B cell (primary cell): ENCODE data around the gene KCNJ12. TPM values are rescaled to one million over a fixed set of nuclear protein-coding genes. Genes with fewer than 3 reads are reported as not detected.

Source experiments
- ATAC-seq: fragments of 200-7000 bp; cut with Tn5 transposase; one replicate; pipeline ENCODE4 v1.10.0; 2021; ENCODE audit warnings: low read depth, mild to moderate bottlenecking, moderate number of reproducible peaks, moderate library complexity
- CTCF ChIA-PET: fragments of 350-600 bp; sonication (Branson Sonifier 250); formaldehyde crosslinking; loops from one replicate; lab custom pipeline; 2021; ENCODE audit warnings: antibody characterized with exemption, inconsistent platforms; lab: Charles Lee
- POLR2A ChIA-PET: fragments of 350-600 bp; sonication (Branson Sonifier 250); formaldehyde crosslinking; loops from one replicate; lab custom pipeline; 2021; ENCODE audit warnings: antibody characterized with exemption; lab: Charles Lee
- DNase-seq: peaks from one replicate; pipeline ENCODE4 v3.0.0; 2013
- H2AFZ ChIP-seq: 2 replicates; pipeline ENCODE4 v1.6.1; 2012; ENCODE audit warnings: mild to moderate bottlenecking, low read depth, low read length; ENCODE audit not compliant: insufficient read depth, poor library complexity, severe bottlenecking
- H3K27ac ChIP-seq, 2 donors: 1 replicate in 1 of 2; 2 replicates in 1 of 2; pipeline ENCODE4 v1.5.1; 2012 to 2013; ENCODE audit warnings: low read length in 2 of 2, mild to moderate bottlenecking in 2 of 2, moderate library complexity in 1 of 2
- H3K27me3 ChIP-seq, 4 experiments: fragments of 200-600 bp in 1 of 4; sonication (generic) in 1 of 4; replicated peaks in 1 of 4; 1 replicate in 2 of 4; 2 replicates in 2 of 4; pipeline versions ENCODE4 v1.6.1 to v1.7.0; 2013 to 2016; ENCODE audit warnings: low read length in 3 of 4, mild to moderate bottlenecking in 2 of 4, mixed read lengths in 1 of 4, moderate library complexity in 1 of 4; ENCODE audit not compliant: insufficient read depth in 4 of 4, control insufficient read depth in 3 of 4; ENCODE audit errors: control extremely low read depth in 1 of 4
- H3K36me3 ChIP-seq, 2 experiments: replicated peaks in 1 of 2; 1 replicate in 1 of 2; 2 replicates in 1 of 2; pipeline versions ENCODE4 v1.6.1 to v1.7.1; 2013; ENCODE audit warnings: low read length in 1 of 2; ENCODE audit not compliant: insufficient read depth in 2 of 2, control insufficient read depth in 1 of 2; ENCODE audit errors: control extremely low read depth in 1 of 2, extremely low read depth in 1 of 2
- H3K4me1 ChIP-seq, 2 donors: fragments of 200-600 bp in 1 of 2; sonication (generic) in 1 of 2; 1 replicate in 1 of 2; 2 replicates in 1 of 2; pipeline versions ENCODE4 v1.5.1 to v1.6.1; 2013 to 2017; ENCODE audit warnings: low read length in 2 of 2; ENCODE audit not compliant: control insufficient read depth in 2 of 2, insufficient read depth in 2 of 2
- H3K4me2 ChIP-seq: replicated peaks from 2 replicates; pipeline ENCODE3; 2012; ENCODE audit warnings: mild to moderate bottlenecking, low read depth, low read length; ENCODE audit not compliant: poor library complexity, severe bottlenecking
- H3K4me3 ChIP-seq, 5 experiments: fragments of 200-600 bp in 1 of 5; sonication (generic) in 1 of 5; 1 replicate in 3 of 5; 2 replicates in 2 of 5; pipeline versions ENCODE4 v1.5.1 to v1.7.0; 2011 to 2016; ENCODE audit warnings: low read length in 4 of 5, mild to moderate bottlenecking in 4 of 5, low read depth in 2 of 5, control low read depth in 1 of 5, moderate library complexity in 1 of 5; ENCODE audit not compliant: insufficient read depth in 1 of 5; ENCODE audit errors: control extremely low read depth in 1 of 5, extremely low read depth in 1 of 5
- H3K79me2 ChIP-seq: fragments of 200-600 bp; sonication (generic); one replicate; pipeline ENCODE4 v1.6.0; 2016; ENCODE audit warnings: low read length; ENCODE audit not compliant: control insufficient read depth, insufficient read depth
- H3K9ac ChIP-seq: fragments of 200-600 bp; sonication (generic); 2 replicates; pipeline ENCODE4 v1.6.1; 2017; ENCODE audit warnings: mild to moderate bottlenecking, low read length, moderate library complexity
- H3K9me3 ChIP-seq, 3 donors: one replicate each; pipeline versions ENCODE4 v1.6.1 to v1.7.1; 2013; ENCODE audit warnings: low read length in 2 of 3; ENCODE audit not compliant: control insufficient read depth in 2 of 3, insufficient read depth in 1 of 3; ENCODE audit errors: control extremely low read depth in 1 of 3
- H4K20me1 ChIP-seq: 2 replicates; pipeline ENCODE4 v1.6.0; 2012; ENCODE audit warnings: mild to moderate bottlenecking, low read length; ENCODE audit not compliant: insufficient read depth, control insufficient read depth, poor library complexity, severe bottlenecking
- H3K27ac Mint-ChIP-seq: one replicate; pipeline ENCODE4 v1.8.0; 2021; ENCODE audit warnings: mixed read lengths
- H3K27me3 Mint-ChIP-seq: one replicate; pipeline ENCODE4 v1.8.0; 2021; ENCODE audit warnings: mixed read lengths
- H3K4me1 Mint-ChIP-seq: one replicate; pipeline ENCODE4 v1.8.0; 2021; ENCODE audit warnings: mixed read lengths
- H3K4me3 Mint-ChIP-seq: one replicate; pipeline ENCODE4 v1.8.0; 2021; ENCODE audit warnings: mixed read lengths
- H3K9me3 Mint-ChIP-seq: one replicate; pipeline ENCODE4 v1.8.0; 2022; ENCODE audit warnings: mixed read lengths; ENCODE audit not compliant: insufficient read depth
- CTCF ChIP-seq: fragments of 200-600 bp; IDR thresholded peaks from one replicate; pipeline ENCODE4 v1.8.0; 2022; ENCODE audit warnings: antibody characterized with exemption, mild to moderate bottlenecking
- EZH2 ChIP-seq: IDR thresholded peaks from 2 replicates; pipeline ENCODE4 v1.6.1; 2012; ENCODE audit warnings: borderline replicate concordance, low read depth, mild to moderate bottlenecking, moderate library complexity, low read length; ENCODE audit not compliant: insufficient read depth, poor library complexity, severe bottlenecking
- WGBS: methylation state at CpG from one replicate; pipeline ENCODE4 v1.1.5; 2013; ENCODE audit warnings: missing lambda C conversion rate; ENCODE audit not compliant: insufficient coverage; 5-methylcytosine and 5-hydroxymethylcytosine counted together
- intact Hi-C: fragments of 100-400 bp; cut with micrococcal nuclease; formaldehyde crosslinking; loops from one replicate; pipeline ENCODE4 v1.10.0; 2022
- polyA plus RNA-seq: library from polyadenylated mRNA; depleted of rRNA; stranded (reverse); fragments of >200 nt; gene quantifications from 2 replicates; pipeline ENCODE4 v1.2.3, GENCODE V29; 2012
- total RNA-seq, 2 donors: library from RNA; stranded (reverse); fragments of 120-200 nt in 1 of 2; gene quantifications; 1 replicate in 1 of 2; 2 replicates in 1 of 2; pipeline versions ENCODE4 v1.2.3 to v1.2.4, GENCODE V29; 2013 to 2022

The KCNJ12 gene
- total and polyA plus RNA-seq, 2 donors (not counting 1 experiment from before 2014, with no cell fraction given), result not detected

- Histone ChIP-seq H3K9ac (no peak overlapping the region), H2AFZ (no peak overlapping the region), H4K20me1 (no peaks in the 10 kb centered on the region), H3K36me3 (no peaks in the 10 kb centered on the region), H3K79me2 (no peaks in the 10 kb centered on the region), H3K4me2 (no peak overlapping the region), H3K4me3 (no peak overlapping the region), H3K27me3 (no peaks in the 10 kb centered on the region), H3K27ac (no peak overlapping the region), H3K9me3 (no peaks in the 10 kb centered on the region), H3K4me1 (no peaks in the 10 kb centered on the region)
- 64% methylated on average over 7 of the region's 7 CpGs for WGBS
- peaks cover 3% of the 10 kb centered on the region for H3K27me3 Mint-ChIP-seq
- POLR2A ChIA-PET, result no interaction called here
- ATAC-seq (no peak), DNase-seq (no peak)
- intact Hi-C loops, result no loop called here
- TF ChIP-seq CTCF, result no peak
- no peak for TF ChIP-seq EZH2
- H3K4me1 Mint-ChIP-seq, result no peaks in the 10 kb centered on the region
- H3K4me3 Mint-ChIP-seq, result no peak overlapping the region
- H3K27ac Mint-ChIP-seq, result no peak overlapping the region
- no peaks in the 10 kb centered on the region for H3K9me3 Mint-ChIP-seq
- CTCF ChIA-PET, result no interaction called here
Measured at GRCh38 chr17:21360048-21360447, 16.1 kb upstream of the KCNJ12 start.

GRCh38 chr17:21361020-21361809, 14.9 kb upstream of the KCNJ12 start:
- H3K4me1 ChIP-seq, result no peaks in the 10 kb centered on the region
- POLR2A ChIA-PET, result no interaction called here
- Mint-ChIP-seq H3K27ac (no peak overlapping the region), H3K27me3 (peaks cover 3% of the 10 kb centered on the region), H3K4me1 (no peaks in the 10 kb centered on the region), H3K9me3 (no peaks in the 10 kb centered on the region), H3K4me3 (no peak overlapping the region)
- no peak overlapping the region for H2AFZ ChIP-seq
- no peaks in the 10 kb centered on the region for H3K9me3 ChIP-seq
- TF ChIP-seq CTCF (no peak), EZH2 (no peak)
- H3K27me3 ChIP-seq, result no peaks in the 10 kb centered on the region
- CTCF ChIA-PET, result no interaction called here
- H3K36me3 ChIP-seq, result no peaks in the 10 kb centered on the region
- DNase-seq (no peak), ATAC-seq (no peak)
- WGBS, result 71% methylated on average over 3 of the region's 5 CpGs
- no peak overlapping the region for H3K4me2 ChIP-seq
- H3K9ac ChIP-seq, result no peak overlapping the region
- no peak overlapping the region for H3K27ac ChIP-seq
- intact Hi-C loops, result no loop called here
- H4K20me1 ChIP-seq, result no peaks in the 10 kb centered on the region
- H3K4me3 ChIP-seq, result no peak overlapping the region
- no peaks in the 10 kb centered on the region for H3K79me2 ChIP-seq
